Neural cell (in vitro differentiated cells): Measurements from ENCODE around the gene WIPI1. TPM values are rescaled to one million over a fixed set of nuclear protein-coding genes. Genes with fewer than 3 reads are reported as not detected.

ENCODE experiments used
- H2AFZ ChIP-seq: fragments of 200-600, 300-800 bp; sonication (generic), shearing (Covaris generic); 2 replicates; pipeline ENCODE4 v1.6.0; 2014; ENCODE audit warnings: low read depth, mild to moderate bottlenecking, antibody characterized with exemption, low read length, moderate library complexity
- H3F3A ChIP-seq: fragments of 200-600 bp; shearing (Covaris generic); 2 replicates; pipeline ENCODE4 v1.6.1; 2016; ENCODE audit warnings: mild to moderate bottlenecking, moderate library complexity, mixed read lengths, antibody characterized with exemption, low read length; ENCODE audit not compliant: insufficient read depth, poor library complexity, severe bottlenecking
- H3K27ac ChIP-seq: fragments of 200-600, 300-800 bp; sonication (generic), shearing (Covaris generic); 2 replicates; pipeline ENCODE4 v1.5.1; 2014; ENCODE audit warnings: mild to moderate bottlenecking, low read length, moderate library complexity
- H3K27me3 ChIP-seq: fragments of 300-800, 200-600 bp; sonication (generic), shearing (Covaris generic); 2 replicates; pipeline ENCODE4 v1.6.0; 2014; ENCODE audit warnings: mild to moderate bottlenecking, low read depth, low read length, moderate library complexity; ENCODE audit not compliant: insufficient read depth
- H3K36me3 ChIP-seq: fragments of 300-800, 200-600 bp; sonication (generic), shearing (Covaris generic); 2 replicates; pipeline ENCODE4 v1.5.1; 2014; ENCODE audit warnings: mild to moderate bottlenecking, antibody characterized with exemption, low read length, moderate library complexity; ENCODE audit not compliant: insufficient read depth
- H3K4me2 ChIP-seq: fragments of 300-800, 200-600 bp; sonication (generic), shearing (Covaris generic); 2 replicates; pipeline ENCODE4 v1.6.0; 2014; ENCODE audit warnings: mild to moderate bottlenecking, low read length
- H3K4me3 ChIP-seq: fragments of 300-800, 200-600 bp; sonication (generic), shearing (Covaris generic); 2 replicates; pipeline ENCODE4 v1.5.1; 2014; ENCODE audit warnings: mild to moderate bottlenecking, low read length, moderate library complexity
- H3K79me2 ChIP-seq: fragments of 200-600 bp; shearing (Covaris generic); replicated peaks from 2 replicates; pipeline ENCODE4 v1.6.0; 2014; ENCODE audit warnings: mild to moderate bottlenecking, low read length, moderate library complexity; ENCODE audit not compliant: insufficient read depth
- H3K9ac ChIP-seq: fragments of 300-800, 200-600 bp; sonication (generic), shearing (Covaris generic); 2 replicates; pipeline ENCODE4 v1.6.1; 2016; ENCODE audit warnings: mild to moderate bottlenecking, low read length, mixed read lengths
- H3K9me2 ChIP-seq: fragments of 200-600 bp; shearing (Covaris generic); 2 replicates; pipeline ENCODE4 v1.6.1; 2016; ENCODE audit warnings: mild to moderate bottlenecking, low read length, mixed read lengths; ENCODE audit not compliant: insufficient read depth
- H3K9me3 ChIP-seq: fragments of 200-600, 300-800 bp; sonication (generic), shearing (Covaris generic); 2 replicates; pipeline ENCODE4 v1.6.1; 2016; ENCODE audit warnings: mild to moderate bottlenecking, mixed run types, low read length, moderate library complexity, mixed read lengths
- H4K20me1 ChIP-seq: fragments of 200-600 bp; shearing (Covaris generic); 2 replicates; pipeline ENCODE4 v1.6.1; 2016; ENCODE audit warnings: mild to moderate bottlenecking, mixed run types; ENCODE audit not compliant: insufficient read depth
- EP300 ChIP-seq: fragments of 450-650 bp; conservative IDR thresholded peaks from 2 replicates; pipeline ENCODE4 v1.6.1; 2014; ENCODE audit warnings: antibody characterized with exemption, mild to moderate bottlenecking, moderate library complexity; ENCODE audit not compliant: poor library complexity, severe bottlenecking
- EZH2 ChIP-seq: fragments of 200-600, 300-800 bp; shearing (Covaris generic), sonication (generic); IDR thresholded peaks from 2 replicates; pipeline ENCODE4 v1.6.1; 2014; ENCODE audit warnings: antibody characterized with exemption, low read length, borderline replicate concordance, mild to moderate bottlenecking; ENCODE audit not compliant: insufficient read depth, poor library complexity, severe bottlenecking
- MXI1 ChIP-seq: fragments of 450-650 bp; conservative IDR thresholded peaks from 2 replicates; pipeline ENCODE4 v1.6.1; 2014; ENCODE audit warnings: antibody characterized with exemption, mild to moderate bottlenecking; ENCODE audit not compliant: poor library complexity, severe bottlenecking
- POLR2AphosphoS5 ChIP-seq: IDR thresholded peaks from 2 replicates; pipeline ENCODE4 v1.6.1; 2012
- RAD21 ChIP-seq: fragments of 450-650 bp; conservative IDR thresholded peaks from 2 replicates; pipeline ENCODE4 v1.6.1; 2014; ENCODE audit warnings: antibody characterized with exemption, mild to moderate bottlenecking, moderate library complexity
- SMC3 ChIP-seq: fragments of 450-650 bp; conservative IDR thresholded peaks from 2 replicates; pipeline ENCODE4 v1.6.1; 2014; ENCODE audit warnings: antibody characterized with exemption, mild to moderate bottlenecking, moderate library complexity; ENCODE audit not compliant: poor library complexity
- TAF1 ChIP-seq: IDR thresholded peaks from 2 replicates; pipeline ENCODE4 v1.6.1; 2012; ENCODE audit warnings: low read depth
- polyA plus RNA-seq: library from polyadenylated mRNA; depleted of rRNA; stranded (reverse); fragments of >200 nt; gene quantifications from 2 replicates; pipeline ENCODE4 v1.2.3, GENCODE V29; 2014
- TF ChIP-seq, protein P1 (sequence below): IDR thresholded peaks from 2 replicates; pipeline ENCODE4 v1.6.1; 2012; ENCODE audit warnings: borderline replicate concordance
- TF ChIP-seq, protein P2 (sequence below): fragments of 450-650 bp; IDR thresholded peaks from 2 replicates; pipeline ENCODE4 v1.5.1; 2014; ENCODE audit warnings: antibody characterized with exemption, mild to moderate bottlenecking, moderate library complexity; ENCODE audit not compliant: poor library complexity, severe bottlenecking

WIPI1 gene
- polyA plus RNA-seq, 1 donor from 2014 or later, result 17.8 TPM

DNA sequence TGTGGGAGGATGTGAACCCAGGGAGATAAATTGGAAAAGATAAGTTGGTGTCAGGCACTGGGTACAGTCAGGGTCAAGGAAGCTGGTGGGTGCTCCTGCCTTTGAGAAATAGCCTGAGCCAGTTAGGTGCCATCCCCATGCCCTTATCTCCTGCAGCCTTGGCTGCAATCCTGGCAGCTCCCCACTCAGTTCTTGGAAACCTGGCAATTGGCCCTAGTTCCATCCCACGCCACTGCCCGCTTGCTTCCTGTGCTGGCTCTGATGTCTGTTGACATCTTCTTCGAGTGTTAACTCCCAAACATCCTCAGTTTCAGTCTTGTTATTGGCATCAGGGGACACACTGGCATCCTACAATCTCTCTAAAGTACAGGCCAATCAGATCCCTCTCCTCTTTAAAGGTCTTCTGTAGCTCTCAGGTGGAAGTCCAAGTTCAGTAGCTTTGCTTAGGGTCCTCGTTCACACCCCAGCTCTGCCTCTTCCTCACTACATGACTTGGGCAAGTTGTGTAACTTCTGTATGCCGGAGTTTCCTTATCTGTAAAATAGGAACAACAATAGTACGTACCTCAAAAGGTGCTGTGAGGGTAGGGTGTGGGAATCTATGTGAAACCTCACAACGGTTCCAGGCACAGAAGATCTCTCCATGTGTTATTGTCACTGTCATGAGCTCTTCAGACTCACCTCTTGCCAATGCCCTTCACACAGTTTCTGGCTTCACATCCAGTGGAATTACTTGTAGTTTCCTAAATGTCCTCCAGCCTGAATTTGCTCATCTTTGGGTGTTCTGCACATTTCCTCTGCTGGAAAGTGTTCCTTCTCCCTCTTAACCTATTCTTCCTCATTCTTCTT, 41.4 kb upstream of the WIPI1 start:
- H3K27me3 ChIP-seq, result no peaks in the 10 kb centered on the region
- H3F3A ChIP-seq, result no peaks in the 10 kb centered on the region
- H3K27ac ChIP-seq, result no peak overlapping the region
- no peaks in the 10 kb centered on the region for H3K79me2 ChIP-seq
- H3K9me3 ChIP-seq, result no peaks in the 10 kb centered on the region
- no peak overlapping the region for H3K4me2 ChIP-seq
- H3K9me2 ChIP-seq, result no peaks in the 10 kb centered on the region
- no peak overlapping the region for H2AFZ ChIP-seq
- no peaks in the 10 kb centered on the region for H4K20me1 ChIP-seq
- no peak overlapping the region for H3K9ac ChIP-seq
- no peaks in the 10 kb centered on the region for H3K36me3 ChIP-seq
- TF ChIP-seq TAF1 (no peak), SMC3 (no peak), MXI1 (no peak)
- TF ChIP-seq, protein P1, sequence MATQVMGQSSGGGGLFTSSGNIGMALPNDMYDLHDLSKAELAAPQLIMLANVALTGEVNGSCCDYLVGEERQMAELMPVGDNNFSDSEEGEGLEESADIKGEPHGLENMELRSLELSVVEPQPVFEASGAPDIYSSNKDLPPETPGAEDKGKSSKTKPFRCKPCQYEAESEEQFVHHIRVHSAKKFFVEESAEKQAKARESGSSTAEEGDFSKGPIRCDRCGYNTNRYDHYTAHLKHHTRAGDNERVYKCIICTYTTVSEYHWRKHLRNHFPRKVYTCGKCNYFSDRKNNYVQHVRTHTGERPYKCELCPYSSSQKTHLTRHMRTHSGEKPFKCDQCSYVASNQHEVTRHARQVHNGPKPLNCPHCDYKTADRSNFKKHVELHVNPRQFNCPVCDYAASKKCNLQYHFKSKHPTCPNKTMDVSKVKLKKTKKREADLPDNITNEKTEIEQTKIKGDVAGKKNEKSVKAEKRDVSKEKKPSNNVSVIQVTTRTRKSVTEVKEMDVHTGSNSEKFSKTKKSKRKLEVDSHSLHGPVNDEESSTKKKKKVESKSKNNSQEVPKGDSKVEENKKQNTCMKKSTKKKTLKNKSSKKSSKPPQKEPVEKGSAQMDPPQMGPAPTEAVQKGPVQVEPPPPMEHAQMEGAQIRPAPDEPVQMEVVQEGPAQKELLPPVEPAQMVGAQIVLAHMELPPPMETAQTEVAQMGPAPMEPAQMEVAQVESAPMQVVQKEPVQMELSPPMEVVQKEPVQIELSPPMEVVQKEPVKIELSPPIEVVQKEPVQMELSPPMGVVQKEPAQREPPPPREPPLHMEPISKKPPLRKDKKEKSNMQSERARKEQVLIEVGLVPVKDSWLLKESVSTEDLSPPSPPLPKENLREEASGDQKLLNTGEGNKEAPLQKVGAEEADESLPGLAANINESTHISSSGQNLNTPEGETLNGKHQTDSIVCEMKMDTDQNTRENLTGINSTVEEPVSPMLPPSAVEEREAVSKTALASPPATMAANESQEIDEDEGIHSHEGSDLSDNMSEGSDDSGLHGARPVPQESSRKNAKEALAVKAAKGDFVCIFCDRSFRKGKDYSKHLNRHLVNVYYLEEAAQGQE, result no peak
- TF ChIP-seq, protein P2, sequence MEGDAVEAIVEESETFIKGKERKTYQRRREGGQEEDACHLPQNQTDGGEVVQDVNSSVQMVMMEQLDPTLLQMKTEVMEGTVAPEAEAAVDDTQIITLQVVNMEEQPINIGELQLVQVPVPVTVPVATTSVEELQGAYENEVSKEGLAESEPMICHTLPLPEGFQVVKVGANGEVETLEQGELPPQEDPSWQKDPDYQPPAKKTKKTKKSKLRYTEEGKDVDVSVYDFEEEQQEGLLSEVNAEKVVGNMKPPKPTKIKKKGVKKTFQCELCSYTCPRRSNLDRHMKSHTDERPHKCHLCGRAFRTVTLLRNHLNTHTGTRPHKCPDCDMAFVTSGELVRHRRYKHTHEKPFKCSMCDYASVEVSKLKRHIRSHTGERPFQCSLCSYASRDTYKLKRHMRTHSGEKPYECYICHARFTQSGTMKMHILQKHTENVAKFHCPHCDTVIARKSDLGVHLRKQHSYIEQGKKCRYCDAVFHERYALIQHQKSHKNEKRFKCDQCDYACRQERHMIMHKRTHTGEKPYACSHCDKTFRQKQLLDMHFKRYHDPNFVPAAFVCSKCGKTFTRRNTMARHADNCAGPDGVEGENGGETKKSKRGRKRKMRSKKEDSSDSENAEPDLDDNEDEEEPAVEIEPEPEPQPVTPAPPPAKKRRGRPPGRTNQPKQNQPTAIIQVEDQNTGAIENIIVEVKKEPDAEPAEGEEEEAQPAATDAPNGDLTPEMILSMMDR, result no peak
- no peak overlapping the region for H3K4me3 ChIP-seq

DNA sequence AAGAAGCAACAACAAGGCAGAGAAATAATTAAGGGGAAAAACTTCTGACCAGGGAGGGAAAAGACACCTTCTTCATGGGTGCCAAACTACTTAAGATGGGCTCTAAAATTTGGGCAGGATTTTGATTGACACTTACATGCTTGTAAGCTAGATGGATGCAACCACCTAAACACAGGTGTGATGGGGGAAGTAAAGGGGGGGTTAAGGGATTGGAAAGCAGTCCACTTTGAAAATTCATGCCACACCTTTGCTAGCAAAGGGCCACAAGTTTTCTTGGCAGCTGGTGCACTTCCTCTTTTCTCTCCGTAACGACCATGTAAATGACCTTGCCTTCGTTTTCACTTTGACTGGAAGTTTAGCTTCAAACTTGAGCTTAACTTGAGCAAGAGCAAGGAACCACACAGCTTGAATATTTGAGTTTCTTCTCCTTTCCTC, 40.6 kb upstream of the WIPI1 start:
- Histone ChIP-seq H3K9ac (no peak overlapping the region), H3K4me3 (no peak overlapping the region), H4K20me1 (no peaks in the 10 kb centered on the region), H3K36me3 (no peaks in the 10 kb centered on the region), H3K27ac (no peak overlapping the region), H3K27me3 (no peaks in the 10 kb centered on the region), H3K9me2 (no peaks in the 10 kb centered on the region), H3K79me2 (no peaks in the 10 kb centered on the region), H3K9me3 (no peaks in the 10 kb centered on the region), H2AFZ (no peak overlapping the region), H3F3A (no peaks in the 10 kb centered on the region), H3K4me2 (no peak overlapping the region)
- TF ChIP-seq RAD21 (no peak), SMC3 (no peak), EZH2 (no peak), TAF1 (no peak), EP300 (no peak), MXI1 (no peak), POLR2AphosphoS5 (no peak)
- TF ChIP-seq, protein P1, result no peak
- TF ChIP-seq, protein P2, result no peak
